Spleen (tissue), 7 donors: ENCODE measurements around the gene ROBO1.

Experiments
- POLR2A ChIP-seq, 3 donors: fragments of 450-650 bp; IDR thresholded peaks; one replicate each; pipeline ENCODE4 v1.5.1; 2017; ENCODE audit warnings: antibody characterized with exemption in 3 of 3, mild to moderate bottlenecking in 1 of 3
- TF ChIP-seq, protein P1 (sequence below), 11 experiments: fragments of 200-600 bp in 7 of 11; fragments of 450-650 bp in 4 of 11; sonication (generic) in 4 of 11; IDR thresholded peaks in 8 of 11; conservative IDR thresholded peaks in 3 of 11; 1 replicate in 7 of 11; 2 replicates in 4 of 11; pipeline versions ENCODE4 v1.4.0 to v1.8.0; 2016 to 2021; ENCODE audit warnings: antibody characterized with exemption in 11 of 11, inconsistent platforms in 4 of 11, mild to moderate bottlenecking in 1 of 11
- donor health status: DM: no; HTN: no; CAD: no; lungs with moderate emphysema.
- donor health status: DM: no; HTN: no; CAD: no.
- donor health status: DM: no; HTN: no; CAD: no.

DNA sequence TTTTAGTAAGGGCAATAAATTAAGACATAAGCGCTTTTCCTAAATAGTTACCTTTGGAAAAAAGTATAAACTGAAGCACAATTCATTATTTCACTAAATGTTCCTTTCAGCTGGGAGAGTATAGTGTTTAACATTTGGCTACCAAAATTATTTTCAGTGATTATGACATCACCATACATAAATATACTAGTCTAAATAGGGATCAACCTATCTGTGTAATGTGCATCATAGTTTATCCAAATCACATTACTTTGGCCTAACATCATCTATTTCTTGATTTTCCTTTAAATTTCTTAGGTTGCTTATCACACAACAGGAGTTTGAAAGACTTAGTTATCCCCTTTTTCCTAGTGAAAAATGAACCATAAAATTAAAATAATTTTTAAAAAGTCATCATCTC is 738.9 kb downstream of the ROBO1 start:
- TF ChIP-seq, protein P1, sequence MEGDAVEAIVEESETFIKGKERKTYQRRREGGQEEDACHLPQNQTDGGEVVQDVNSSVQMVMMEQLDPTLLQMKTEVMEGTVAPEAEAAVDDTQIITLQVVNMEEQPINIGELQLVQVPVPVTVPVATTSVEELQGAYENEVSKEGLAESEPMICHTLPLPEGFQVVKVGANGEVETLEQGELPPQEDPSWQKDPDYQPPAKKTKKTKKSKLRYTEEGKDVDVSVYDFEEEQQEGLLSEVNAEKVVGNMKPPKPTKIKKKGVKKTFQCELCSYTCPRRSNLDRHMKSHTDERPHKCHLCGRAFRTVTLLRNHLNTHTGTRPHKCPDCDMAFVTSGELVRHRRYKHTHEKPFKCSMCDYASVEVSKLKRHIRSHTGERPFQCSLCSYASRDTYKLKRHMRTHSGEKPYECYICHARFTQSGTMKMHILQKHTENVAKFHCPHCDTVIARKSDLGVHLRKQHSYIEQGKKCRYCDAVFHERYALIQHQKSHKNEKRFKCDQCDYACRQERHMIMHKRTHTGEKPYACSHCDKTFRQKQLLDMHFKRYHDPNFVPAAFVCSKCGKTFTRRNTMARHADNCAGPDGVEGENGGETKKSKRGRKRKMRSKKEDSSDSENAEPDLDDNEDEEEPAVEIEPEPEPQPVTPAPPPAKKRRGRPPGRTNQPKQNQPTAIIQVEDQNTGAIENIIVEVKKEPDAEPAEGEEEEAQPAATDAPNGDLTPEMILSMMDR (IDR thresholded peaks at IDR 0.05 in 8 of 11, conservative IDR thresholded peaks at IDR 0.05 in 3 of 11), result no peak
- TF ChIP-seq POLR2A (IDR thresholded peaks at IDR 0.05), result no peak
